GM19193 (cell line): ENCODE data around the gene AZU1.

Experiments used
- POLR2A ChIP-seq: IDR thresholded peaks from 4 replicates; pipeline ENCODE4 v1.6.1; 2011; ENCODE audit not compliant: insufficient read depth, insufficient read length; ENCODE audit errors: extremely low read depth

AZU1 gene

DNA sequence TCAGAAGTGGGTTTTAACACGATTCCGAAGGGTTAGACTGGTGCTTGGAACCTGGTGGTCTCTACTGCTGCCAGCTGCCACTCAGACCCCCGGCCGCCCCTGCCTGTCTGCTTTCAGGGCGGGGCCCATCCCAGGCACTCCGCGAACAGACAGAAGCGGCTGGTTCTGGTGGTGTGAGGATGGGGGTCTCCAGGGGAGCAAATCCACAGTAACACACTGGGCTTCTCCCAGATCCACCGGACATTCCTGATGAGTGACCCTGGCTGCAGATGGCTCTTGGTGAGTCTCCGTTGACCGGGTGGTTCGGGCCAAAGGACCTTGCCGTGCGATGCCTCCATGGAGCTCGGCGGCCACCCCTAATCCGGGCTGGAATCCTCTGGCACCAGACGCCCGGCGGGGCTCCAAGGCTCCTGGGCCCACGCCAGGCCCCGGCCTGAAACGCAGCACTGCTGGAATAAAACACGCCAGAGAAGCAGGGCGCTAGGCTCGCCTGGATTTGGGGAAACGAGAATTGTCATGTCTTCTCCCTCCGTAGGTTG, 32.5 kb upstream of the AZU1 start:
- no peak for TF ChIP-seq POLR2A

DNA sequence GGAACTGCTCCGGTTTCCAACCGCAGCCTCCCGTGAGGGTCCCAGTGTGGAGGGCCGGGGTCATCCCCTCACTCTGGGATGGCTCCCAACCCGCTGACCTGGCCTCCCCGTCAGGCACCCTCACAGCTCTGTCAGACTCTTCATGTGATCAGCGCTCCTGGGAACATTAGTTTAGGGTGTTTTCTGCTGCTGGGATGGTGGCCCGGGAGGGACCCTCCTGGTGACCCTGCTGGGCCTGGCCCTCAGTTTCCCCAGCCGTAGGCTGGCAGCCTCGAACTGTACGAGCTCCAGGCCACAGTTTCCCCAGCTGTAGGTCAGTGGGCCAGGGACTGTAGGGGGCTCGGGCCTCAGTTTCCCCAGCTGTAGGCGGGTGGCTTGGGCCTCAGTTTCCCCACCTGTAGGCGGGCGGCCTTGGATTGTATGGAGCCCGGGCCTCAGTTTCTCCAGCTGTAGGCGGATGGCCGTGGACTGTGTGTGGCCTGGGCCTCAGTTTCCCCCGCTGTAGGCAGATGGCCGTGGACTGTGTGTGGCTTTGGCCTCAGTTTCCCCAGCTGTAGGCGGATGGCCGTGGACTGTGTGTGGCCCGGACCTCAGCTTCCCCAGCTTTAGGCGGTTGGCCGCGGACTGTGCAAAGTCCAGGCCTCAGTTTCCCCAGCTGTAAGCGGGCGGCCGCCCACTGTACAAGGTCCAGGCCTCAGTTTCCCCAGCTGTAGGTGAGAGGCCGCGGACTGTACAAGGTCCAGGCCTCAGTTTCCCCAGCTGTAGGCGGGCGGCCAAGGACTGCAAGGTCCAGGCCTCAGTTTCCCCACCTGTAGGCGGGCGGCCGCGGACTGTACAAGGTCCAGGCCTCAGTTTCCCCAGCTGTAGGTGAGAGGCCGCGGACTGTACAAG, 31.7 kb upstream of the AZU1 start:
- TF ChIP-seq POLR2A: no peak

DNA sequence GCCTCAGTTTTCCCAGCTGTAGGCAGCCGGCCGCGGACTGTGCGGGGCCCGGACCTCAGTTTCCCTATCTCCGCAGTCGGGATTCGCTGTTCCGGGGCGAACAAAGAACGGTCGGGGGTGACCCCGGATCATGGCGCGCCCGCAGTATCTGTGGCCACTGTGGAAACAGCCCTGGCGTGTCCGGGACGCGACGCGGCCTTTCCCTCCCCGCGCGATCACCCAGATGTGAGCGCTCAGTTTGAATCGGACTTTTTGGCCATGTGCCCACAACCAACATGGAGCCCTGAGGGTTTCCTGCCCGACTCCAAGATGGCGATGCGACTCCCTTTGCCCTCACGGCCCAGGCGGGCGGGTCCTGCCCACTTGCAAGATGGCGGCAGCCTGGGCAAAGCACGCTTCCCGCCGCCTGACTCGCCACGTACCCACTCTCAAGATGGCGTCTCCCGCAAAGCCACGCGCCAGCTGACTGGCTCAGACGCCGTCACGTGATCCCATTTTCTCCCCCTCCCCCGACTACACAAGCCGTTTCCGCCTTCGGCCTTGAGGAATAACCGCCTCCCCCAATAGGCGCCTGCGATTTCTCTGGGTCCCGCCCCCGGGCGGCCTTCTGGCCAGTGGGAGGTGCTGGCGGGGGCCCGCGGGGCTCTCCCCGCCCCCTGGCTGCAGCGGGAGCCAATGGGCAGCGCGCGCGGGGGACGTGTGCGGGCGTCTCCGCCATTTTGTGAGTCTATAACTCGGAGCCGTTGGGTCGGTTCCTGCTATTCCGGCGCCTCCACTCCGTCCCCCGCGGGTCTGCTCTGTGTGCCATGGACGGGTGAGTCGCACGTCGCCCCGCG, 30.7 kb upstream of the AZU1 start, which contains the start of gene PTBP1:
Gene PTBP1, plus strand, starts transcription at position 761 of the 836 bp plus-strand sequence. Its CDS starts 46 bp downstream, at position 807.
- peak; percentile 91 for TF ChIP-seq POLR2A

DNA sequence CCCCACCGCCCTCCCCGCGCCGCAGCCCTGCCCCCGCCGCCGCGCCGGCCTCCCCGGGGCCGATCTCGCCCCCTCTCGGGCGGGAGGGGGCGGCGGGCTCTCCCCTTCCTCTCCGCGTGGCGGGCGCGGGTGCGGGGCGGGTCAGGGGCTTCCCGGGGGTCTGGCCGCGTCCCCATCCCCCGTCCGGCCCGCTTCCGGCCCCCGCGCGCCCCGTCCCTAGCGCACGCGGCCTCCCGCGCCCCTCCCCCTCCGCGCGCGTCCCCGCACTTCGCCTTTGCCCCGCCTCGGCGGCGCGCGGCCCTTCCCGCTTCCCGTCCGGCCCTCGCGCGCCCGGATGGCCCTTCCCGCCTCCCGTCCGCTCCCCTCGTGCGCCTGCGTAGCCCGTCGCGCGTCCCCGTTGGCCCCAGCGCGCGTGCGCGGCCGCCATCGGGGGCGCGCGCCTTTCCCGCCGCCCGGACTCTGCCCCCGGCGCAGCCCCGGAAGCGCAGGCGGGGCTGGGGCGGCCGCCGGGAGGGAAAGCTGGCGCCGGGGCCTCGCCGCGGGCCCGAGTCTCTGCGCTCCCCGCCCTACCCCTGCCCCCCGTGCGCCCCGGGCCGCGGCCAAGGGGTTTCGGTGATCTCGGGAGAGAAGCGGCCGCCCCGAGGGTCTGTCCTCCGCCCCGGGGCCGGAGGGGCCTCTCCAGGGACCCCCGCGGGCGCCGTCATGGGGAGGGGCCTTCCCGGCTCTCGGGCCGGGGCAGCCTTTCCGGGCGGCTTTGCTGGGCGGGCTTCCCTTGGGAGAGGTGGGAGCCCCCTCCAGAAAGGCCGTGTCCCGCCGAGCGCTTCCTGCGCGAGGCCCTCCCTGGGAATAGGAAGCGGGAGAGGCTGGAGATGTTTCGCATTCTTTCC, 29.9 kb upstream of the AZU1 start:
- TF ChIP-seq POLR2A: no peak

DNA sequence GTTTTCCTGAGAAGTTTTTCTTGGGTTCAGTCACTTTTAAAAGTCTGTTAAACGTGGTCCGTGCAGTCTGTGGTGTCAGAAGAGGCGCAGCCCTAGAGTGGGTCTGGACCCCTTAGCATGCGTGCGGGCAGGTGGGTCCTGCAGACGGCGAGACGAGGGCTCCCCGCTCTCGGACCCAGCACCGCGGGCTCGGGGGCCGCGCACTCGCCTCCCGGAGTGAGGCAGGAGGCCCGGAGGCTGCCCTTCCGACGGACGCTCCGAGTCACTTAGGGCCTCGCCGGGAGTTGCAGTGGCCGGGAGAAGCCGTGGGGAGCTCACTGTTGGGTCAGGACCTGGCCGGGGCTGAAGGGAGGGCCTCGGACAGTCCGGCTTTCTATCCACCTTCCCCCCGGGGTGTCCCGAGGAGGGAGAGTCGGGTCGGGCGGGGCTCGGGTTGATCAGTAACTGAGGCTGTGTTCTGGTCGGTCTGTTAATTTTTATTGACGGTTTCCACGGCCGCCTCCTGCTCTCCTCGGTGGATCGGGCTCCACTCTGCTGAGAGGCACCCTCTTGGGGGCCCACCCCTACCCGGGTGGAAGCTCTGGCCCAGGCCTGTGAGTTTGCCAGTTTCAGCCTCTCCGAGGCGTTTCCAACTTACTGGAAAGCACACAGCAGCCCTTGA, 29.1 kb upstream of the AZU1 start:
- TF ChIP-seq POLR2A: no peak

DNA sequence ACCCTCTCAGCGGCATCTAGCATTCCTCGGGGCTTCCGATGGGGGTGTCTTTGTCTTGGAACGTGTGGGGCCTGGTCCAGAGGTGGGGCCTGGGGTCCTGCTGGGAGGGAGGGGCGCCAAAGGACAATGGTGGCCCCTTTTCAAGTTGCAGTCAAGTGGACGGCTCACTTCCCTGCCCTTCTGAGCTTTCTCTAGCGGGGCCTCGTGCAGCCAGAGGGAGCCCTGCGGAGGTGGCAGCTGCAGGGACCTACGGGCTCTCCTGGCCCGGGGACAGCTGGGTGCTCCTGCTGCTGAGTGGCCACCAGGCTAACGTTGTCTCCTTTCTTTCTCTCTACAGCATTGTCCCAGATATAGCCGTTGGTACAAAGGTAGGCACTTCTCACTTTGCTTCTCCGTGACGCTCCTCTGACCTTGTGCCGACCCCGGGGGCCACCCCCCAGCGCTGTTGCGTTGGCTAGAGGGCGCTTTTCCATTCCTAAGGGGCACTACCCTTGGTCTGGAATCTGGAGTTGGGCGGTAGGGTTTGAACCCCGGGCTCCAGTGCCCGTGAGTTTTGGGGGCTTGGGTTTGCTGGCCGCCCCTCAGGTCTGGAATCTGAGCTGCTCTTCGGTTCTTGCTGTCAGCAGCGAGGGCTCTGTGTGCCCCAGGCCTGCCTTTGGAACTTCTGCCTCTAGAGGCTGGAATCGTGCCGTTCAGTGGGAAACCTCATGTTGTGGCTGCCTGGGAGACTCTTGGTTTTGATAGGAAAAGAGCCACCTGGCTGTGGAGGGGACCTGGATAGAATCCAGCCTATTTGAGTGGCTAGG, 28.4 kb upstream of the AZU1 start:
- TF ChIP-seq POLR2A: no peak

DNA sequence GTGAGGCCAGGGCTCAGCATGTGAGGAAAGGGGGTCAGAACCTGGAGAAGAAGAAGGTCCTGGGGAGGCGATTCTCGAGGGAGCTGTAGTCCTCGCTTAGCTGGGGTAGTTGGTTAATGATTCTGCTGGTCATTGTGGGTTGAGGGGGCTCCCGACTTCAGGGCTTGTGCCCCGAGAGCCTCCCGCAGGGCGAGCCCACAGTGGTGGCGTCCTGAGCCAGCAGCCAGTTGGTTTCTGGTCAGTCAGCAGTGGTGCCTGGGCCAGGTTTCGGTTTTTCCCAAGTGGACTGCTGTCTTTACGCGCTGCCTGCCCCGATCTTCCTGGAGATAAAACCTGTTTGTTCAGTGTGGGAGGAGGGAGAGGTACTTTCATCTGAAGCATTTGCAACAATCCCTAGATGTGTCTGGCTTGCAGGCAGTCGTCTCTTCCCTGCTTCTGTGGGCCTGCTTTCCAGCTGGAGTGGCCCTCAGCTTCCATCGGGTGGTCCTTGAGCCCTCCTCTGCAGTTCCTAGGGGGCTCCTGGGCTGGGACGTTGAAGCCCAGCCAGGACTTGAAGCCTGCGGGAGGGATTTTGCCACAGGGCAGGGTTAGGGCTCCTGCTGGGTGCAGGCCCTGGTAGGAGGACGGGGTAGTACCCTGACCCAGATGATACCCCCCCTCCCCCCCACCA, 27.1 kb upstream of the AZU1 start:
- TF ChIP-seq POLR2A: no peak

DNA sequence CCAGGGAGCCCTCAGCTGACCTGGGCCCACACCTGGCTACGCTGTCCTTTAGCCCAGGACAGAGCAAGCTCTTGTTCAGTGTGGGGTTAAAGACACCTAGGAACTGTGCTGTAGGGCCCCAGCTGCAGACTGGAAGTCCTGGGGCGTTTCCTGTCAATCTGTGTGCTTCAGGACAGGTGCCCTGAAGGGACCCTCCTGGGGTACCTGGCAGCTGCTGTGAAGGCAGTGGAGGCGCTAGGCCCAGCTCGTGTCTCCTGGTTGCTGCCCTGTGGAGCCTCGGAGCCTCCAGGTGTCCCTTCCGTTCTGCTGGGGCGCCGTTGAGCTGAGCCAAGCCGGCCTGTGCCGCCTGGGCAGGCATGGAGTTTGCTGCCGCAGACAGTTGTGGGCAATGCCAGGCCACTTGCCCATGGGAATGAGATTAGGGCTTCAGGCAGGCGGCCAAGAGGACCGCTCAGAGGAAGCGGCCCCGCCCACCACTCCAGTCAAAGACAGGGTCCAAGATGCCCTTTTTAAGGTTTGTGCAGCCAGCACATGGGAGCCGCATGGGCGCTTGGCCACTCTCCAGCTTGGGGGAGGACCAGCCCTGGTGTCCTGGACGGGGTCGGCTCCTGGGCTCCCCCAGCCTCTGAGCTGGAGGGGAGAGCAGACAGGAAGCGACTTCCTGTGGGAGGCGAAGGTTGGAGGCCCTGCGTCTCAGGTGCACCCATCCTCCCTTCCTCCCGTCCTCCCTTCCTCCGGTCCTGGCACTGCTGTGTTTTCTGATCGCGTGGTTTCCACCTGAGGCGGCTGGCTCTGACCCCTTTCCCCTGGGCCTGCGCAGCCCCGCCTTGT, 26.4 kb upstream of the AZU1 start:
- TF ChIP-seq POLR2A: no peak

DNA sequence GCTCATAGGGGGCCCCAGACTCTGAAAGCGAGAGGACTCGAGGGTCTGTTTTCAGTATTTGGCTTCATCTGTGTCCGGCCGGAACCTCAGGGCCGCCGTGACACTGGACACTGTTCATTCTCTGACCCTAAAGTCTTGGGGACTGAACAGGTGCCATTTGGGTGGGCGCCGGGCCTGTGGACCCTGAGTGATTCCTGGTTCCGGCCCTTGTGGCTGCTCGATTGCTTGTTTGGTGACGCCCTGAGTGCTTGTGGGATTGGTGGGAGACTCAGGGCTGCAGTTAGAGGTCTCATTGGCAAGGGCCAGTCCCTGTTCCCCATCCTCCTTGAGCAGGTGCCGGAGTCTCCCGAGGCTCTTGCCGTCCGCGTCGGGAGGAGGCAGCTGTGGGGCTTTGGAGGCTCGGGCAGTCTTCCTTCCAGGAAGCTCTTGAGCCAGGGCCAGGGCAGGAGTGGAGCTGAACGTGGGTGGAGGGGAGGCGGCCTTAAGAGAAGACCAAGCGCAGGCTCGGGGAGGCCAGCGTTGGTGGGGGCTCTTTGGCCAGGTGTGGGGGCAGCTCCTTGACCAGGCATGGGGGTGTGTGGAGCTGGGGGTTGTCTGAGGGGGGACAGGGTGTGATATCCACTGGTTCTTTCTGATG, 25.7 kb upstream of the AZU1 start:
- TF ChIP-seq POLR2A: no peak

DNA sequence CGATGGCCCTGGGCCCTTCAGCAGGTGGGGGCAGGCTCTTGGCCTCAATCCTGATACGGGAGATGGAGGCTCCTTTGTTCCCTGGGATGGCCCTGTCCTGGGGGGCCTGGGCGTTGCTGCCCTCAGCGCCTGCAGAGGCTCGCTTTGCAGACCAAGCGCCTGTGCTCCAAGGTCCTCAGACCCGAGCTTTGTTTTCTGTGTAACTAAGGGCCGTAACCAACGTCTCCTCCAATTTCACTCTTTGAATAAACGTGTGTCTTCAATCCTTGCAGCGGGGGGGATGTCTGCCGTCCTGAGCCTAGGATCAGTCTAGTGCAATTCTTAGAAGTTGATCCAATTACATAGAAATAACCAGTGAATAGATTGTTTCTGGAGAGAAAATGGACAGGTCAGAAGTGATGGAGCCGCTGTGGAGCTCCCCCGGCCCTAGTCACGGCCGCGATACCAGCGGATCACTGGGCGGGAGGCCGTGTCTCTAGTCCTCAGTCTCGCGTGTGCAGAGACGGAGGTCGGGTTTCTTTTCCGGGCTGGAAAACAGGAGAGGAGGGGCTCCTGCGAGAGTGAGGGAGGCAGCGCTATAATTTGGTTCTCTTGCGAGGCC, 25.0 kb upstream of the AZU1 start:
- TF ChIP-seq POLR2A: no peak

DNA sequence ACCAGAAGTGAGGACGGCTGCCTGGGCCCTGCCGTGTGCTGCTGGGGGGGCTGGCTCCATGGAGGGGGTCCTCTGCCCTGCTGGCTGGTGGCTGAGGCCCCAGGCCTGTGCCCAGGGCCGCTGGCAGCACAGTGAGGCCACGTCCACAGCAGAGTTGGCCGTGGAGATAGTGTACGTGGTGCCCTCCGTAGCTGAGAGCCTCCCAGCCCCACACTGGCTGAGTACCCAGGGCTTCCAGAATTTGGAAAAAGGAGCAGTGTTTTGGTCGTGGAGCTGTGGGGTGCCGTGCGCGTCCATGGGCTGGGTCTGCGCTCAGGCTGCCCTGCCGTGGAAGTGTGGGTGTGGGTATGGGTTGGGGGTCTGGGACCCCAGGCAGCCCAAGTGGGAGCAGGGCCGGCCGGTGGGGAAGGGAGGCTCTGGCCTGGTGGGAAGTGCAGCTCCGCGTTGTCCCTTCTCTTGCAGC, 24.5 kb upstream of the AZU1 start:
- TF ChIP-seq POLR2A: peak; percentile 1
